ENCODE data around the gene STARD3.
"Not testable (repeated sequence)": the region's sequence is repeated elsewhere in the genome, so short reads cannot be mapped to it uniquely, and the experiment has no call there.

Gene STARD3

DNA sequence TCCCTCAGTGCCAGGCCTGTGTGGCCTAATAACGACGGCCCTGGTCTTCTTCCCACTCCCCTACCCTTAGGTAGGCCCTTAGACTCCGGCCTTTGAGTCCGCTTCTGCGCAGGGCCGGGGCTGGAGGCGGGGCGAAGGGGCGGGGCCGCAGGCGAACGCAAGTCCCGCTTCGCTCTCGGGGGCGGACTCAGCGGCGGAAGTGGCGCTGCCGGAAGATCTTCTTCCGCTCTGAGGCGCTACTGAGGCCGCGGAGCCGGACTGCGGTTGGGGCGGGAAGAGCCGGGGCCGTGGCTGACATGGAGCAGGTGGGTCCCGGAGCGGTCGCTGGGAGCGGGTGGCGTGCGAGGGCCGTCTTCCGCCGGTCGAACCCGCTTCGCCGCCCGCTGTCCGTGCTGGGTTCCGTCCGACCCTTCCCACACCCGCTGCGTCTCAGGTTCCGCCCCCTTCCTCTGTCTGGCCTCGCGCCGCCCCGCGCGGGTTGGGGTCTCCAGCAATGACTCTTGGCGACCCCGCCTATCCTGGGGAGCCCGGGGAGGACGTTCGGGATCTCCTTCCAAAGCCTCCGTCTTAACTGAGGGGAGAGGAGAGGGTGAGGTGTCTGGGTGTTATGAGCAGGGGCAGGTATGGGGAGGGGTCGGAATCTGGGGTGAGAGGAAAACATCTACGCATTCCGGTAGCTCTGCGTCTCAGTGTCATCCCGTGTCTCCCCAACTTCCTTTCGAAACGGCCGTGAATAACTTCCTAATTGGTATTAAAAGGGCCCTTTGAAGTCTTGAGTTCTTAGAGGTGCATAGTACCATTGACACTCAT lies at the start of gene STARD3:
Gene STARD3 (plus strand): TSS at position 218 of the 810 bp plus-strand sequence. CDS start 16,388 bp downstream, outside the sequence.
- peak; percentile 68 for DNase-seq

- not testable (repeated sequence) for DNase-seq
Observed at GRCh38 chr17:39590180-39590579, 46.8 kb upstream of the STARD3 start.

DNA sequence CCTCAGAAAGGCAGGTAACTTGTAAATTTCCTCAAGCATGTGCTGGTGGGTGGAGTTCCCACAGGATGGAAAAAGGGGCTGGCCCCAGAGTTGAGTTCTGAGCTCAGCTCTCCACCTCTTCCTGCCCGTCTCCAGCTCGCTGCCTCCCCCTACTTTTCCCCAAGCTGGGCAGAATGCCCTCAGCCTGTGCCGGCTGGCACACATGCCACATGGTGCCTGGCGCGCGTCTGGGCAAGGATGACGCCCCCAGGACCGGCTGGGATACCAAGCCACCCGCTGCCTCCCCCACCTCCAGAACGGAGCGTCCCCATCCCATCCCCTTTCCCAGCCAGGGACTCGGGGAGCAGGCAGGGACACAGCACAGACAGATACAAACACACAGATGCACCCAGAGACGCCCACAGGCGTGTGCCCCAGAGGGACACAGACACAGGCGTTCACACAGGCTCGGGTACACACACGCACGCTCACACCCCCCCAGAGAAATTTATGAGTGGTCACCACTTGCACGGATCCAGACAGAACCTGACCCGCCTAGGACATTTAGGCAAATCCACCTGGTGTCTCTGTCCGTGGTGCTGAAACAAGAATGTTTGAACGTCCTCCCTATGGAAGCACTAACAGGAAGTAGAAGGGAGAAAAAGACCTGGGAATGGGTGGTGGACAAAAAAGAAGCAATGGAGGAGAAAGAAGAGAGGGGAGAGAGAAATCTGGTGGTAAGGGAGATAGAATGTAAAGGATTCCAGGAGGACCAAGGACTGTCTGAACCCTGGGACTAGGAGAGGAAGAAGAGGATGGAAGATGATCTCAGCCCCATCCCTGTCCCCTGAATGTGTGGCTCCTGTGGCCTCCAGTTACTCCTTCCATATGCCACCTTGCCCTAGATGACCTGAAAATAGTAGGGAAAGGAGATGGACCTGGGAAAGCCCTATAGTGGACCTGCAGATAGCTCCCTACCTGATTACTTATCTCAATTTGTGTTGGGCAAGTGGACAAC lies 44.7 kb upstream of the STARD3 start:
- DNase-seq = peak; percentile 58

DNA sequence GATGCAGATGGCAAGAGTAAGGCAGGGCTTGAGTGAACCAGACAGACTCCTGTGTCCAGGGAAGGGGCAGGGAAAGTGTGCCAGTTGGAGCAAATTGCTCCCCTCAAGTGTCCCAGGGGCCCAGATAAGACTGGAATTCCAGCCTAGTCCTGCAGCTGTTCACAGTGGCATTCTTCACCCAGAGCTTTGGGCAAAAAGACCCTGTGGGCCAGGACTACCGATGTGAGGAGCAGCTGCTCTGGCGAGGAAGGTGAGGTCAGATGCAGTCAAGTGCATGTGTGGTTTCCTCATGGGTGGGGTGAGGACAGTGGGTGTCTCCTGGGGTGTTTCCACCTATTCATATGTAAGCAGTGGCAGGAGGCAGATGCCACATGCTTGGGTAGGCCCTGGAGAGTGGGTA lies 43.6 kb upstream of the STARD3 start:
- DNase-seq = no peak

GRCh38 chr17:39595294-39595693 lies 41.6 kb upstream of the STARD3 start:
- no peak for DNase-seq

DNA sequence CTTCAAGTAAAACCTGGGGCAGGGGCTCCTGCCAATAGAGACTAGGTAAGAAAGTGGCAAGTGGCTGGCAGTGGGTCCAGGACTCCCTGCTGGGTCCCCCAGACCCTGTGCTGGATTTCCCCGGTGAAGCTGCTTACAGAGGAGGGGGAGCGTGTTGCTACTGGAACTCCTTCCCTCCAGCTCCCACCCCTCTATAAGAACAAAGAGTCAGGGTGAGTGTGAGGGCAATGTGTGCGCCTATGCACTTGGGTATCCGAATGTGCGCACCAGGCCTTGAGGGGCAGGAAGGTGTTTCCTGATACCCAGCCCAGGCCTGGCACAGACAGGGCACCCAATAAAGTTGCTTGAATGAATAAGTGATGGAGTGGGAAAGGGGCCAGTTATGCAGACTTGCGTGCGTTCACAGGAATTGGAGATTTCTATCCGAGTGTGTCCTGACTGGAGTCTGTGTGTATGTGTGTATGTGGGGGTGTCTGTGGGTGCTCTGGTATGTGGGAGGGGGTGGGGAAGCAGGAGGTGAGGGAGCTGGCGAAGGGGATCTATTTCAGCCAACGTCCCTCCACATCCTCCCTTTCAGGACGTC lies 40.9 kb upstream of the STARD3 start:
- DNase-seq = no peak

DNA sequence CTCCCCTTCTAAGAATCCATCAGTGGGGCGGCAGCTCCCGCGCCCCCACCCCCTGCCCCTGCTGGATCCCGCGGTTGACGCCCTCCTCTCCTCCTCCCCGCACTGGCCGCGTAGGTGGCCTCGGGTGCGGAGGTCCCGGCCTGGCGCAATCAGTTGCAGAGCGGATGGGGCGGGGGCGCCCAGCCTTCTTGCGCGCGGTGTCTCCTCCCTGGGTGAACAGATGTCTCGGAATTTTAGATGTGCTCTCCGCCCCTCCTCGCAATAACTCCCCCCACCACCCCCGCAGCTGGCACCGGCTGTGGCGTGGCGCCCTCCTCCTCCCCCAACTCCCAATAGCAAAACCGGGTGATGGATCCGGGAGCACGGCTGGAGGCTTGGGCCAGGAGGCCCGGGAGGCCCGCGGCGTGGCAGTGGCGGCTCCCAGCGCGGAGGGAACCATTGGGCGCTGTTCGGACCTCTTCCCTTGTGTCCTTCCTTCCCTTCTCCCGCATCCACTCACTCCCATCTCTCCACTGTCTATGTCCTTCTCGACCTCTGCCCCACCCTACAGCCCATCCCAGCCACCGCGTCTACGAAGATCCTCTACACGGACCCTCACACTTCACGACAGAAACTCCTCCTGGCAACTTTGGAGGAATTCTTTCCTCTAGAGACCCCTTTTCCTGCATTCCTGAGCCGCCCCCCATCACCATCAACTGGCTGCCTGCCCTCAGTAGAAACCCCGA lies 40.2 kb upstream of the STARD3 start:
- no peak for DNase-seq

GRCh38 chr17:39597372-39598046 lies 39.4 kb upstream of the STARD3 start:
- DNase-seq = no peak

DNA sequence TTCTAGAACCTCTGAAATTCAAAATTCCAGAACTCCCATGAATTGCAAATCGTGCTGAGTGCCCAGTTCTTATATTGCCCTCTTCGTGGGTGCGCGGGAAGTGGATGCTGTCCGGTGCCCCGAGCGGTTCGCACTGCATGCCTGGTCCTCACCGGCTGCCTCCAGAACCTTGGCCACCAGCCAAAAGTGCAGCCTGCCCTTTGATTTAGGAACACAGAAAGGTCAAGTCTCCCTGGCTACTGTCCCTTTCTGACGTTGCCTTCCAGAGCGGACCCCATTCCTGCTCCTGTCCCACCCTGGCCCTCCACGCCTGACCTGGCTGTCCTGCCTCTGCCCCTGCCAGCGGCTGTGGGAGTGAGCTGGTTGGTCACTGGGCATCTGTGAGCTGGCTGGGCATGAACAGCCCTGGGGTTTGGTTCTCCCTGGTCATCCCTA lies 38.9 kb upstream of the STARD3 start:
- DNase-seq = no peak

GRCh38 chr17:39598630-39599003 lies 38.3 kb upstream of the STARD3 start:
- no peak for DNase-seq

GRCh38 chr17:39599004-39599664 lies 37.8 kb upstream of the STARD3 start:
- DNase-seq = peak; percentile 7

DNA sequence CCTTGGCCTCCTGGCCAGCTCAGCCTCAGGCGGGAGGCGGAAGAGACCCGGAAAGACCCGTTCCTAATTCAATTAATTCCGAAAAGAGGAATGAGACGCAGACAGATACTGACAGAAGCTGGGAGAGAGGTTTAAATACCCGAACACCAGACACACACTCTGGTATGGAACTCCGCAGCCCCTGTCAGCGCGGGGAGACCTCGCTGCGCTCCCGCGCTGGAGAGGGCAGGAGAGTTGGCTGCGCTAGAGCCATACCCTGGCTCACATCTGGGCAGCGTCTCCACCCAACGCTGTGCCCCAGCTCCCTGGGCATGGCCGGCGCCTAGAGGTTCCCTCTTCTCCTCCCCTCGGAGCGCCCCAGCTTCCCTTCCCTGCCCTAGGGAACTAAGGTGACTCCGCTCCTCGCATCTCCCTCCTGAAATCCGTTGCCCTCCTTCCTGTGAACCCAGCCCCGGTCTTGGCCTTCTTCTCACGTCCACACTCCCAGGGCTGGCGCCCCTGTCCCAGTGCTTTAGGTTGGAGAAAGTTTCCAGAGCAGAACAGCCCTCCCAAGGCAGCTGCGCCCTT lies 37.2 kb upstream of the STARD3 start:
- no peak for DNase-seq

- no peak for DNase-seq
Observed at GRCh38 chr17:39600288-39600996, 36.5 kb upstream of the STARD3 start.

DNA sequence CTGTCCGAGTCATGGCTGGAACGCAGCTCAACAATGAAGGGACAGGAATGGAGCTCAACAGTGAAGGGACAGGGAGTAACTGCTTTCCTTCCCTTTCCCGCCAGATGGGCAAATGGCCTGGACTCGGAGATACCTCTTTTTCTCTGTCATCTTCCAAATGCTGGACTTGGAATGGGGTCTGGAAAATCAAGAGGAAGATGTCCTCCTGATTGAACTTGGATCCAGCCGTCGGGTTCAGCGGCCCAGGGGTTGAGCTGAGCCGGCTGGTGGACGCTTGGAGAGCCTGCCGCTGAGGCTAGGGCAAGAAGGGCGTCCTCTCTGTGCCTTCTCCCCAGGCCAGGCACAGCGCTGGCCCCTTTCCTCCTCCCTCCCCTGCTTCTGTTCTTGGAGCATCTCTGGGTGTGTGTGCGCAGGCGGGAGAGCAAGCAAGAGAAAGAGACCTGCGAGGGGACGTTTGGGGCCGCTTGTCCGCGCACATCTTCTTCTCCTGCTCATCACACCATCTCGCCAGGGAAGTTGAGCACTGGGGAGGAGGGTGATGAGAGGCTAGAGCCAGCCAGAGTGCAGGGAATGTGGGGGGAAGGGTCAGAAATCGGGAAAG lies 35.8 kb upstream of the STARD3 start:
- no peak for DNase-seq

DNA sequence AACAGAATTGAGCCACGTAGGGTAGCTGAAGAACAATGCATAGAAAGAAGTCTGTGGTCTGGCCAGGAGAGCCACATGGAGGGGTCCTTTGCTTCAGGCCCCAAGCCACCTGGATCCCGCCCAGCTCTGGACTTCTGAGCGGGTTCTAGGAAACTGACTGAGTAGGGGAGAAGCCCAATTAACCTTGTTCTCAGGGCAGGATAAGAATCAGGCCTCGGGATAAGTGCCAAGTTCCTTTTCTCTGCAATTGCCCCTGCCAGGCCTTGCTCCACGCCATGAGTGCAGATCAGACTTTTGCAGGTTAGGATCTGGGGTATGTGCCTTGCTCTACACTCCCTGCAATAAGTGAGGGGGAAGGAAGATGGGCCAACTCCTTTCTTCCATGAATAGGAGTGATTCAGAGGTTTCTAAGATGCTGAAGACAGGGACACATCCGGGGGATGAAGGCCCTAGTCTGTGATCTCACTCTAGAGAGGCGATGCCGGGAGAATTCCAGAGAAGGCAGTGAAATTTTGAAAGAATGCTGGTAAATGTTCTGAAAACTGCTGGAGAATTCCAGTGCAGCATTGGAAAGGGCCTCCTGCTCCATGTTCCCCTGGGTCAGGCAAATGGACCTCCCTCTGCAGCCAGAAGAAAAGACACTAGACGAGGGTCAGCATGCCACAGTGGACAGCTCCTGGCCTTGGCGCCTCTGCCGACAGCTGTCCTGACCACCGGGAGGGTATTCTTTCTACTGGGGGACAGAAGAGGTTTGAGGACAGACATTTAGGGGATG lies 35.0 kb upstream of the STARD3 start:
- no peak for DNase-seq

DNA sequence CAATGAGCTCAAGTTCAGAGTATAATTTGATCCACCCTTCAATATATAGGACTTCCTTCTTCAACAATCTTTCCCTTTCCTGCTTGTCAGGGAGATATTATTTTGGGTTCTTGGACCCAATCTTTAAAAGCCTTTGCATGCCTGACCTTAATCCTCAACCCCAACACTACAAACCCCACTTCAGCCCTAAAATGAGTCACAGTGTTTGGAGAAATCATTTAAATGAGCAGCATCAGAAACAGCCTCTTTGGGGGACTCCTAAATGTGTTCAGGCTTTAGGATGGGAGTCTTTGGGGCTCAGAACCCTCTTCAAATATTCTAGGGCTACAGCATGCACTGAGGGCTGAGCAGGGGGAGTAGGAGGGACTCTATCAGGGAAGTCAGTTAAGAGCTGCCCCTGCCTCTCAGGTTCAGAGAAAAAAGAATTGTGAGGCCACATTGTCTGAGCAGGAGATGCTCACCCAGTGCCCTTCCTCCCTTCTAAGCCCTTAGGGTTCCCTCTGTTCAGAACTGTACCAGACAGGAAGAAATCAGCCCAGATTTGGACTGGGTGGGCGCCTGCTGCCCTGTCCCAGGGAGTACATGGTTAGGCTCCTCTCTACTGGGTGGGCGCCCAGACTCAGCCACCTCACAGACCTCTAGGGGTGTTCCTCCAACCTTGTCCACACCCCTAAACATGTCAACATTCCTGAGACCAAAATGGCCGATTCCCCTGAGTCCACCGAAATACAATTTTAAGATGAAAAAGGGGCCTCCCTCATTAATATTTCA lies 34.2 kb upstream of the STARD3 start:
- no peak for DNase-seq

DNA sequence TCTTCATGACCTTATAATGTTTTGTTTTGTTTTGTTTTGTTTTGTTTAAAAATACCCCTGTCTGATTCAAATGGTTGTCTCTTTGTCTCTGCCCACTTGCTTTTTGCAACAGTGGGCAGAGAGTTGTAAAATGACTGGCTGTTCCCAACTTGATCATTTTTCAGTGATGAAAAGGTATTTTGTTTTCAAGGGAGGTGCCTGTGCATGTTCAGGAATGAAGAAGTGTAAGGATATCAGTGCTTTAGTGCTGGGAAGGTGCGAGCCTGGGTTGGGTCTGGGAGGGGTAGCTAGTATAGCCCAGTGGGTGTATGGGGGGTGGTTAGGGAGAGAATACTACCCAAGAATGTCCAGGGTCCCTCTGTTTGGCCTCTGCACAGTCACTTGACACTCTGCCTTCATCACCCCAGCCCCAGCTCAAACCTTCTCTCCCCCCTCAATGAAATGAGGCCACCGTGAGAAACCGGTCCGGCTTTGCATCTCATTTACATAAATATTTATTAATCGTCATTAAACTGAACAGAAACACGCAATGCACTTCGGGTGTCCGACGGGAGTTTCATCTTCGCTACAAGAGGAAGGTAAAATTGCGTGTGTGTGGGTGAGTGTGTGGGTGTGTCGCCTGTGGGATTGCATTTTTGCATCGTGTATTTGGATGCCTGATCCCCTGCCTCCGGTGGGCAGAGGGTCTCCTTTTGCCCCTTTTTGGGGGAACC lies 33.5 kb upstream of the STARD3 start:
- DNase-seq = no peak
